WTC11 (cell line): ENCODE data around the gene ADGRL3.

Experiments used
- CBFB ChIP-seq: sonication (generic); formaldehyde crosslinking; IDR thresholded peaks from 2 replicates; pipeline ENCODE4 v1.8.1; 2022; ENCODE audit warnings: mild to moderate bottlenecking, low read depth, missing genetic modification reagents
- CREB1 ChIP-seq: sonication (generic); formaldehyde crosslinking; IDR thresholded peaks from 2 replicates; pipeline ENCODE4 v1.8.0; 2023; ENCODE audit warnings: mild to moderate bottlenecking, missing genetic modification reagents
- HMGA2 ChIP-seq: fragments of 250-450 bp; sonication (Bioruptor Pico); IDR thresholded peaks from 2 replicates; pipeline ENCODE4 v1.4.0; 2021; ENCODE audit warnings: mild to moderate bottlenecking, moderate library complexity
- IRF2 ChIP-seq: sonication (generic); formaldehyde crosslinking; IDR thresholded peaks from 2 replicates; pipeline ENCODE4 v1.8.0; 2022; ENCODE audit warnings: low read depth, missing genetic modification reagents, borderline replicate concordance
- KAT7 ChIP-seq: sonication (generic); formaldehyde crosslinking; IDR thresholded peaks from 2 replicates; pipeline ENCODE4 v1.8.1; 2023; ENCODE audit warnings: missing genetic modification reagents, mild to moderate bottlenecking, borderline replicate concordance
- SMAD3 ChIP-seq: sonication (generic); formaldehyde crosslinking; IDR thresholded peaks from 2 replicates; pipeline ENCODE4 v1.8.0; 2022; ENCODE audit warnings: missing genetic modification reagents, mild to moderate bottlenecking, borderline replicate concordance
- ZNF416 ChIP-seq: fragments of 250-450 bp; sonication (Bioruptor Pico); IDR thresholded peaks from 2 replicates; pipeline ENCODE4 v1.9.0; 2021; ENCODE audit warnings: mild to moderate bottlenecking, inconsistent platforms
- TF ChIP-seq, protein P1 (sequence below): fragments of 200-600 bp; IDR thresholded peaks from 2 replicates; pipeline ENCODE4 v1.8.0; 2022; ENCODE audit warnings: antibody characterized with exemption
- TF ChIP-seq, protein P2 (sequence below): sonication (generic); formaldehyde crosslinking; IDR thresholded peaks from 2 replicates; pipeline ENCODE4 v1.8.1; 2023; ENCODE audit warnings: mild to moderate bottlenecking, missing genetic modification reagents, borderline replicate concordance
- TF ChIP-seq, protein P3 (sequence below): fragments of 250-450 bp; sonication (Bioruptor Pico); IDR thresholded peaks from 2 replicates; pipeline ENCODE4 v2.1.2; 2022; ENCODE audit warnings: mild to moderate bottlenecking, moderate library complexity
- TF ChIP-seq, protein P4 (sequence below): sonication (generic); formaldehyde crosslinking; IDR thresholded peaks from 2 replicates; pipeline ENCODE4 v1.8.1; 2022; ENCODE audit warnings: mild to moderate bottlenecking, missing genetic modification reagents, moderate library complexity, borderline replicate concordance
- TF ChIP-seq, protein P5 (sequence below): sonication (generic); formaldehyde crosslinking; IDR thresholded peaks from 2 replicates; pipeline ENCODE4 v1.8.1; 2023; ENCODE audit warnings: mild to moderate bottlenecking, missing genetic modification reagents, moderate library complexity

DNA sequence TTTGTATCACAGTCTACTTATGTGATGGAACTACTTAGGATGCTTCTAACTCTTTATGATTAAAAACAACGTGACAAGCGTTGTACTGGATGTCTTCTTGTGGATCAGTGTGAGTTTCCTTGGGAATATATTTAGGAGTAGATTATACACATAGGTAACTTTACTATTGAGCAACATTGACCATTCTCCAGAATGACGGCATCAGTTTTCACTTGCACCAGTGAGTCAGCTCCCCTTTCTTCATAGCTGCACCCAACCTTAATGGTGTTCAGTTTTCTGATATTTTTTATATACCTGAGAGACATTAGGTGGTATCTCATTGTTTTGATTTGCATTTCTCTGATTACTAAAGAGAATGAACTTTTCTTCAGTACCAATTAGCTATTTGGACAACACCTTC is 343.9 kb downstream of the ADGRL3 start:
- no peak for TF ChIP-seq CREB1 (CRISPR knock-in tag)
- no peak for TF ChIP-seq SMAD3 (CRISPR knock-in tag)
- no peak for TF ChIP-seq ZNF416 (CRISPR knock-in tag)
- TF ChIP-seq, protein P1, sequence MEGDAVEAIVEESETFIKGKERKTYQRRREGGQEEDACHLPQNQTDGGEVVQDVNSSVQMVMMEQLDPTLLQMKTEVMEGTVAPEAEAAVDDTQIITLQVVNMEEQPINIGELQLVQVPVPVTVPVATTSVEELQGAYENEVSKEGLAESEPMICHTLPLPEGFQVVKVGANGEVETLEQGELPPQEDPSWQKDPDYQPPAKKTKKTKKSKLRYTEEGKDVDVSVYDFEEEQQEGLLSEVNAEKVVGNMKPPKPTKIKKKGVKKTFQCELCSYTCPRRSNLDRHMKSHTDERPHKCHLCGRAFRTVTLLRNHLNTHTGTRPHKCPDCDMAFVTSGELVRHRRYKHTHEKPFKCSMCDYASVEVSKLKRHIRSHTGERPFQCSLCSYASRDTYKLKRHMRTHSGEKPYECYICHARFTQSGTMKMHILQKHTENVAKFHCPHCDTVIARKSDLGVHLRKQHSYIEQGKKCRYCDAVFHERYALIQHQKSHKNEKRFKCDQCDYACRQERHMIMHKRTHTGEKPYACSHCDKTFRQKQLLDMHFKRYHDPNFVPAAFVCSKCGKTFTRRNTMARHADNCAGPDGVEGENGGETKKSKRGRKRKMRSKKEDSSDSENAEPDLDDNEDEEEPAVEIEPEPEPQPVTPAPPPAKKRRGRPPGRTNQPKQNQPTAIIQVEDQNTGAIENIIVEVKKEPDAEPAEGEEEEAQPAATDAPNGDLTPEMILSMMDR, result no peak
- TF ChIP-seq, protein P2, sequence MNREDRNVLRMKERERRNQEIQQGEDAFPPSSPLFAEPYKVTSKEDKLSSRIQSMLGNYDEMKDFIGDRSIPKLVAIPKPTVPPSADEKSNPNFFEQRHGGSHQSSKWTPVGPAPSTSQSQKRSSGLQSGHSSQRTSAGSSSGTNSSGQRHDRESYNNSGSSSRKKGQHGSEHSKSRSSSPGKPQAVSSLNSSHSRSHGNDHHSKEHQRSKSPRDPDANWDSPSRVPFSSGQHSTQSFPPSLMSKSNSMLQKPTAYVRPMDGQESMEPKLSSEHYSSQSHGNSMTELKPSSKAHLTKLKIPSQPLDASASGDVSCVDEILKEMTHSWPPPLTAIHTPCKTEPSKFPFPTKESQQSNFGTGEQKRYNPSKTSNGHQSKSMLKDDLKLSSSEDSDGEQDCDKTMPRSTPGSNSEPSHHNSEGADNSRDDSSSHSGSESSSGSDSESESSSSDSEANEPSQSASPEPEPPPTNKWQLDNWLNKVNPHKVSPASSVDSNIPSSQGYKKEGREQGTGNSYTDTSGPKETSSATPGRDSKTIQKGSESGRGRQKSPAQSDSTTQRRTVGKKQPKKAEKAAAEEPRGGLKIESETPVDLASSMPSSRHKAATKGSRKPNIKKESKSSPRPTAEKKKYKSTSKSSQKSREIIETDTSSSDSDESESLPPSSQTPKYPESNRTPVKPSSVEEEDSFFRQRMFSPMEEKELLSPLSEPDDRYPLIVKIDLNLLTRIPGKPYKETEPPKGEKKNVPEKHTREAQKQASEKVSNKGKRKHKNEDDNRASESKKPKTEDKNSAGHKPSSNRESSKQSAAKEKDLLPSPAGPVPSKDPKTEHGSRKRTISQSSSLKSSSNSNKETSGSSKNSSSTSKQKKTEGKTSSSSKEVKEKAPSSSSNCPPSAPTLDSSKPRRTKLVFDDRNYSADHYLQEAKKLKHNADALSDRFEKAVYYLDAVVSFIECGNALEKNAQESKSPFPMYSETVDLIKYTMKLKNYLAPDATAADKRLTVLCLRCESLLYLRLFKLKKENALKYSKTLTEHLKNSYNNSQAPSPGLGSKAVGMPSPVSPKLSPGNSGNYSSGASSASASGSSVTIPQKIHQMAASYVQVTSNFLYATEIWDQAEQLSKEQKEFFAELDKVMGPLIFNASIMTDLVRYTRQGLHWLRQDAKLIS (CRISPR knock-in tag), result no peak
- TF ChIP-seq, protein P3, sequence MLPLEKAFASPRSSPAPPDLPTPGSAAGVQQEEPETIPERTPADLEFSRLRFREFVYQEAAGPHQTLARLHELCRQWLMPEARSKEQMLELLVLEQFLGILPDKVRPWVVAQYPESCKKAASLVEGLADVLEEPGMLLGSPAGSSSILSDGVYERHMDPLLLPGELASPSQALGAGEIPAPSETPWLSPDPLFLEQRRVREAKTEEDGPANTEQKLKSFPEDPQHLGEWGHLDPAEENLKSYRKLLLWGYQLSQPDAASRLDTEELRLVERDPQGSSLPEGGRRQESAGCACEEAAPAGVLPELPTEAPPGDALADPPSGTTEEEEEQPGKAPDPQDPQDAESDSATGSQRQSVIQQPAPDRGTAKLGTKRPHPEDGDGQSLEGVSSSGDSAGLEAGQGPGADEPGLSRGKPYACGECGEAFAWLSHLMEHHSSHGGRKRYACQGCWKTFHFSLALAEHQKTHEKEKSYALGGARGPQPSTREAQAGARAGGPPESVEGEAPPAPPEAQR (CRISPR knock-in tag), result no peak
- TF ChIP-seq CBFB, result no peak
- TF ChIP-seq HMGA2 (CRISPR knock-in tag), result no peak
- TF ChIP-seq, protein P4, sequence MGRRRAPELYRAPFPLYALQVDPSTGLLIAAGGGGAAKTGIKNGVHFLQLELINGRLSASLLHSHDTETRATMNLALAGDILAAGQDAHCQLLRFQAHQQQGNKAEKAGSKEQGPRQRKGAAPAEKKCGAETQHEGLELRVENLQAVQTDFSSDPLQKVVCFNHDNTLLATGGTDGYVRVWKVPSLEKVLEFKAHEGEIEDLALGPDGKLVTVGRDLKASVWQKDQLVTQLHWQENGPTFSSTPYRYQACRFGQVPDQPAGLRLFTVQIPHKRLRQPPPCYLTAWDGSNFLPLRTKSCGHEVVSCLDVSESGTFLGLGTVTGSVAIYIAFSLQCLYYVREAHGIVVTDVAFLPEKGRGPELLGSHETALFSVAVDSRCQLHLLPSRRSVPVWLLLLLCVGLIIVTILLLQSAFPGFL (CRISPR knock-in tag), result no peak
- no peak for TF ChIP-seq KAT7
- no peak for TF ChIP-seq IRF2 (CRISPR knock-in tag)
- TF ChIP-seq, protein P5, sequence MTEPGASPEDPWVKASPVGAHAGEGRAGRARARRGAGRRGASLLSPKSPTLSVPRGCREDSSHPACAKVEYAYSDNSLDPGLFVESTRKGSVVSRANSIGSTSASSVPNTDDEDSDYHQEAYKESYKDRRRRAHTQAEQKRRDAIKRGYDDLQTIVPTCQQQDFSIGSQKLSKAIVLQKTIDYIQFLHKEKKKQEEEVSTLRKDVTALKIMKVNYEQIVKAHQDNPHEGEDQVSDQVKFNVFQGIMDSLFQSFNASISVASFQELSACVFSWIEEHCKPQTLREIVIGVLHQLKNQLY (CRISPR knock-in tag), result no peak
